Measurements from ENCODE around the gene CSTPP1.

The CSTPP1 gene

GRCh38 chr11:47139878-47140277 is 203.3 kb downstream of the CSTPP1 start:
- no peaks in the 10 kb centered on the region for H3K79me2 ChIP-seq (ENCODE audit: control insufficient read depth, low read length)

GRCh38 chr11:47143322-47143721 is 206.8 kb downstream of the CSTPP1 start:
- H3K79me2 ChIP-seq (ENCODE audit: control insufficient read depth, low read length): no peaks in the 10 kb centered on the region
- no peak overlapping the region for H3K27ac ChIP-seq (ENCODE audit: low read depth, low read length)
- H3K4me2 ChIP-seq (ENCODE audit: low read length): no peak overlapping the region
- H4K20me1 ChIP-seq (ENCODE audit: control insufficient read depth, insufficient read depth, low read depth, low read length): no peaks in the 10 kb centered on the region
- no peaks in the 10 kb centered on the region for H3K9me3 ChIP-seq (ENCODE audit: control insufficient read depth, insufficient read depth, low read length)
- H3K4me3 ChIP-seq (ENCODE audit: low read length): no peak overlapping the region
- H3K4me1 ChIP-seq (ENCODE audit: control insufficient read depth, low read length): peaks cover 10% of the 10 kb centered on the region
- no peaks in the 10 kb centered on the region for H3F3A ChIP-seq (ENCODE audit: control insufficient read depth, insufficient read depth)
- H3K36me3 ChIP-seq (ENCODE audit: control insufficient read depth, low read length): no peaks in the 10 kb centered on the region
- no peaks in the 10 kb centered on the region for H3K27me3 ChIP-seq (ENCODE audit: control insufficient read depth, low read length)
- TF ChIP-seq CTCF (IDR thresholded peaks at IDR 0.05; ENCODE audit: low read depth, low read length, poor library complexity, severe bottlenecking): no peak
- TF ChIP-seq EZH2phosphoT487 (IDR thresholded peaks at IDR 0.05; ENCODE audit: borderline replicate concordance, low read length): no peak
- no peaks in the 10 kb centered on the region for H3K9me2 ChIP-seq (replicated peaks; ENCODE audit: control insufficient read depth, low read length)

More at GRCh38 chr11:47139878-47140277, 203.3 kb downstream of the CSTPP1 start:
- Histone ChIP-seq H3K4me3 (ENCODE audit: low read length) (no peak overlapping the region), H3K4me1 (ENCODE audit: control insufficient read depth, low read length) (no peaks in the 10 kb centered on the region), H3K9me3 (ENCODE audit: control insufficient read depth, insufficient read depth, low read length) (no peaks in the 10 kb centered on the region), H3K27ac (ENCODE audit: low read depth, low read length) (no peak overlapping the region), H3K27me3 (ENCODE audit: control insufficient read depth, low read length) (no peaks in the 10 kb centered on the region), H3K4me2 (ENCODE audit: low read length) (no peak overlapping the region), H3K36me3 (ENCODE audit: control insufficient read depth, low read length) (no peaks in the 10 kb centered on the region), H3K9me2 (replicated peaks; ENCODE audit: control insufficient read depth, low read length) (no peaks in the 10 kb centered on the region), H4K20me1 (ENCODE audit: control insufficient read depth, insufficient read depth, low read depth, low read length) (no peaks in the 10 kb centered on the region), H3F3A (ENCODE audit: control insufficient read depth, insufficient read depth) (no peaks in the 10 kb centered on the region)
- no peak for TF ChIP-seq EZH2phosphoT487 (IDR thresholded peaks at IDR 0.05; ENCODE audit: borderline replicate concordance, low read length)
- no peak for TF ChIP-seq CTCF (IDR thresholded peaks at IDR 0.05; ENCODE audit: low read depth, low read length, poor library complexity, severe bottlenecking)

GRCh38 chr11:47144541-47144940 is 208.0 kb downstream of the CSTPP1 start:
- Histone ChIP-seq H3K4me1 (ENCODE audit: control insufficient read depth, low read length) (peaks cover 10% of the 10 kb centered on the region), H3K9me2 (replicated peaks; ENCODE audit: control insufficient read depth, low read length) (no peaks in the 10 kb centered on the region), H3K36me3 (ENCODE audit: control insufficient read depth, low read length) (no peaks in the 10 kb centered on the region), H3K9me3 (ENCODE audit: control insufficient read depth, insufficient read depth, low read length) (no peaks in the 10 kb centered on the region), H4K20me1 (ENCODE audit: control insufficient read depth, insufficient read depth, low read depth, low read length) (no peaks in the 10 kb centered on the region), H3K27ac (ENCODE audit: low read depth, low read length) (no peak overlapping the region), H3K79me2 (ENCODE audit: control insufficient read depth, low read length) (no peaks in the 10 kb centered on the region), H3K27me3 (ENCODE audit: control insufficient read depth, low read length) (no peaks in the 10 kb centered on the region), H3F3A (ENCODE audit: control insufficient read depth, insufficient read depth) (no peaks in the 10 kb centered on the region), H3K4me3 (ENCODE audit: low read length) (no peak overlapping the region), H3K4me2 (ENCODE audit: low read length) (no peak overlapping the region)
- no peak for TF ChIP-seq EZH2phosphoT487 (IDR thresholded peaks at IDR 0.05; ENCODE audit: borderline replicate concordance, low read length)
- TF ChIP-seq CTCF (IDR thresholded peaks at IDR 0.05; ENCODE audit: low read depth, low read length, poor library complexity, severe bottlenecking): no peak

All from DOHH2 (cell line).